Right cardiac atrium (tissue), 5 donors: ENCODE results near the gene MRPL40. TPM values are rescaled to one million over a fixed set of nuclear protein-coding genes. Genes with fewer than 3 reads are reported as not detected.
A peak's percentile ranks its signal among the peaks of the same experiment; 100 is the strongest.
"Not testable (repeated sequence)": the region's sequence is repeated elsewhere in the genome, so short reads cannot be mapped to it uniquely, and the experiment has no call there.

ENCODE experiments used
- ATAC-seq, 2 donors: fragments of 200-7000 bp; cut with Tn5 transposase; one replicate each; pipeline versions ENCODE4 v1.8.0 to v1.9.1; 2020; ENCODE audit warnings: moderate library complexity in 2 of 2, mild to moderate bottlenecking in 1 of 2
- DNase-seq, 3 donors: peaks; one replicate each; pipeline ENCODE4 v3.0.0-alpha.2; 2020
- H3K27ac ChIP-seq: one replicate; pipeline ENCODE4 v1.5.1; 2013; ENCODE audit warnings: mild to moderate bottlenecking, low read length, control low read depth, moderate library complexity
- H3K27me3 ChIP-seq: one replicate; pipeline ENCODE4 v1.6.1; 2013; ENCODE audit not compliant: control insufficient read depth, insufficient read depth
- H3K4me1 ChIP-seq: one replicate; pipeline ENCODE4 v1.6.1; 2013; ENCODE audit warnings: low read length; ENCODE audit not compliant: control insufficient read depth, insufficient read depth
- H3K4me3 ChIP-seq: one replicate; pipeline ENCODE4 v1.5.1; 2013; ENCODE audit warnings: low read length, control low read depth
- H3K9me3 ChIP-seq: one replicate; pipeline ENCODE4 v1.6.1; 2013; ENCODE audit warnings: low read length; ENCODE audit not compliant: control insufficient read depth
- WGBS: extraction: QIAGEN DNeasy Blood & Tissue Kit; methylation state at CpG from one replicate; pipeline ENCODE4 v1.1.7; 2013; 5-methylcytosine and 5-hydroxymethylcytosine counted together
- intact Hi-C, 4 donors: fragments of 100-400 bp; cut with DNase I; formaldehyde crosslinking; loops; one replicate each; pipeline versions ENCODE4 v1.11.0 to v1.14.0; 2022 to 2023
- polyA plus RNA-seq: library from polyadenylated mRNA; stranded (reverse); fragments of 200-250 nt; gene quantifications from one replicate; pipeline ENCODE4 v1.2.3, GENCODE V29; 2013
- total RNA-seq, 4 donors: library from RNA; stranded (reverse); fragmentation: NEBNext Ultra II Directional; extraction: Animal tissue kit (Norgen Biotek cat#: 25700); gene quantifications; one replicate each; pipeline ENCODE4 v1.2.1, GENCODE V29; 2021
- donor health status: healthy with polysubstance abuse.
- donor health status: DM: no; HTN: yes; CAD: no.
- donor health status: DM: no; HTN: no; CAD: no.
- donor health status: DM: no; HTN: yes; CAD: no; lungs with severe emphysema.
- donor health status: DM: yes; HTN: yes; CAD: no.

Gene MRPL40
- total and polyA plus RNA-seq, 5 donors = 37.5 to 66.9 (median 46.6) TPM

- no peaks in the 10 kb centered on the region for H3K9me3 ChIP-seq
- no peaks in the 10 kb centered on the region for H3K27me3 ChIP-seq
- WGBS = 92% methylated on average over 3 of the region's 3 CpGs
- no peak overlapping the region for H3K4me3 ChIP-seq
- H3K4me1 ChIP-seq = peaks cover 5% of the 10 kb centered on the region
- no peak for DNase-seq
- intact Hi-C loops = no loop called here
- no peak for ATAC-seq
- no peak overlapping the region for H3K27ac ChIP-seq
Measured at GRCh38 chr22:19424186-19424500, 8.2 kb upstream of the MRPL40 start.

GRCh38 chr22:19429950-19430889 is 2.1 kb upstream of the MRPL40 start:
- DNase-seq (no peak), ATAC-seq (no peak)
- Histone ChIP-seq H3K9me3 (no peaks in the 10 kb centered on the region), H3K4me3 (peak overlapping the region; percentile 93), H3K27me3 (no peaks in the 10 kb centered on the region), H3K4me1 (peaks cover 2% of the 10 kb centered on the region), H3K27ac (no peak overlapping the region)
- intact Hi-C loops = loop anchor here in 1 of 4 donors (2.0 kb wide), 1 partner anchor 49 kb away; the partner anchor contains the start of genes CDC45 and UFD1
- WGBS = 15% methylated on average over 12 of the region's 12 CpGs

- peak overlapping the region; percentile 93 for H3K4me3 ChIP-seq
- DNase-seq = peak; percentile 43 to 71 (median 71)
- intact Hi-C loops = loop anchor here in 1 of 4 donors (2.0 kb wide), 1 partner anchor 48 kb away; the partner anchor contains the start of genes CDC45 and UFD1
- H3K27me3 ChIP-seq = no peaks in the 10 kb centered on the region
- H3K27ac ChIP-seq = peak overlapping the region; percentile 31
- under 1% methylated on average over 53 of the region's 53 CpGs for WGBS
- no peaks in the 10 kb centered on the region for H3K9me3 ChIP-seq
- H3K4me1 ChIP-seq = peaks cover 2% of the 10 kb centered on the region
- no peak for ATAC-seq
Measured at GRCh38 chr22:19430890-19431541, 1.3 kb upstream of the MRPL40 start.

GRCh38 chr22:19431649-19432132 is 654 bp upstream of the MRPL40 start, which contains the start of gene HIRA:
Gene HIRA (minus strand): TSS chr22:19431733. CDS start chr22:19431476, 257 bp downstream.
- Histone ChIP-seq H3K4me3 (peak within 1 kb of the TSS; percentile 93), H3K9me3 (no peaks in the 10 kb centered on the region), H3K27me3 (no peaks in the 10 kb centered on the region), H3K27ac (peak within 1 kb of the TSS; percentile 85), H3K4me1 (peaks cover 2% of the 10 kb centered on the region)
- ATAC-seq (peak; percentile 80 to 81), DNase-seq (peak; percentile 81 to 93 (median 92))
- WGBS = under 1% methylated on average over 66 of the region's 66 CpGs
- intact Hi-C loops = loop anchor here in 1 of 4 donors (2.0 kb wide), 1 partner anchor 47 kb away; the partner anchor contains the start of genes CDC45 and UFD1

GRCh38 chr22:19434401-19434800 is 2.1 kb downstream of the MRPL40 start:
- H3K27me3 ChIP-seq = no peaks in the 10 kb centered on the region
- WGBS = 96% methylated on average over 7 of the region's 7 CpGs
- H3K27ac ChIP-seq = no peak overlapping the region
- no peak overlapping the region for H3K4me3 ChIP-seq
- H3K9me3 ChIP-seq = no peaks in the 10 kb centered on the region
- peaks cover 2% of the 10 kb centered on the region for H3K4me1 ChIP-seq
- intact Hi-C loops = no loop called here
- DNase-seq = no peak
- ATAC-seq = no peak

- DNase-seq (no peak), ATAC-seq (no peak)
- intact Hi-C loops = no loop called here
- WGBS = 65% methylated on average over 2 of the region's 2 CpGs
- Histone ChIP-seq H3K27ac (no peak overlapping the region), H3K4me1 (peaks cover 1% of the 10 kb centered on the region), H3K9me3 (no peaks in the 10 kb centered on the region), H3K4me3 (no peak overlapping the region), H3K27me3 (no peaks in the 10 kb centered on the region)
Measured at GRCh38 chr22:19434829-19435580, 2.7 kb downstream of the MRPL40 start.

- intact Hi-C loops, H3K27me3 ChIP-seq, ATAC-seq, H3K9me3 ChIP-seq, H3K4me3 ChIP-seq, DNase-seq, H3K4me1 ChIP-seq, H3K27ac ChIP-seq: not testable (repeated sequence)
- 92% methylated on average over 9 of the region's 9 CpGs for WGBS
Measured at GRCh38 chr22:19436444-19437161, 4.3 kb downstream of the MRPL40 start.

GRCh38 chr22:19438298-19438697 is 6.0 kb downstream of the MRPL40 start:
- Histone ChIP-seq H3K4me3 (no peak overlapping the region), H3K27me3 (no peaks in the 10 kb centered on the region), H3K4me1 (peaks cover 3% of the 10 kb centered on the region), H3K9me3 (no peaks in the 10 kb centered on the region), H3K27ac (no peak overlapping the region)
- no peak for ATAC-seq
- intact Hi-C loops = no loop called here
- DNase-seq = no peak
- WGBS = 93% methylated on average over 7 of the region's 7 CpGs

GRCh38 chr22:19440411-19441195 is 8.3 kb downstream of the MRPL40 start:
- DNase-seq = no peak
- peaks cover 5% of the 10 kb centered on the region for H3K4me1 ChIP-seq
- H3K9me3 ChIP-seq = no peaks in the 10 kb centered on the region
- H3K4me3 ChIP-seq = no peak overlapping the region
- no peaks in the 10 kb centered on the region for H3K27me3 ChIP-seq
- intact Hi-C loops = no loop called here
- WGBS = 85% methylated on average over 8 of the region's 8 CpGs
- no peak overlapping the region for H3K27ac ChIP-seq
- no peak for ATAC-seq
